HG03066 (cell line): ENCODE results near the gene MAP6.
"Not testable (repeated sequence)": the region's sequence is repeated elsewhere in the genome, so short reads cannot be mapped to it uniquely, and the experiment has no call there.

Experiments
- ATAC-seq: cut with Tn5 transposase; IDR thresholded peaks from one replicate; pipeline ENCODE4 v1.9.1; 2021; ENCODE audit warnings: low read depth; ENCODE audit not compliant: unreplicated experiment

The MAP6 gene

DNA sequence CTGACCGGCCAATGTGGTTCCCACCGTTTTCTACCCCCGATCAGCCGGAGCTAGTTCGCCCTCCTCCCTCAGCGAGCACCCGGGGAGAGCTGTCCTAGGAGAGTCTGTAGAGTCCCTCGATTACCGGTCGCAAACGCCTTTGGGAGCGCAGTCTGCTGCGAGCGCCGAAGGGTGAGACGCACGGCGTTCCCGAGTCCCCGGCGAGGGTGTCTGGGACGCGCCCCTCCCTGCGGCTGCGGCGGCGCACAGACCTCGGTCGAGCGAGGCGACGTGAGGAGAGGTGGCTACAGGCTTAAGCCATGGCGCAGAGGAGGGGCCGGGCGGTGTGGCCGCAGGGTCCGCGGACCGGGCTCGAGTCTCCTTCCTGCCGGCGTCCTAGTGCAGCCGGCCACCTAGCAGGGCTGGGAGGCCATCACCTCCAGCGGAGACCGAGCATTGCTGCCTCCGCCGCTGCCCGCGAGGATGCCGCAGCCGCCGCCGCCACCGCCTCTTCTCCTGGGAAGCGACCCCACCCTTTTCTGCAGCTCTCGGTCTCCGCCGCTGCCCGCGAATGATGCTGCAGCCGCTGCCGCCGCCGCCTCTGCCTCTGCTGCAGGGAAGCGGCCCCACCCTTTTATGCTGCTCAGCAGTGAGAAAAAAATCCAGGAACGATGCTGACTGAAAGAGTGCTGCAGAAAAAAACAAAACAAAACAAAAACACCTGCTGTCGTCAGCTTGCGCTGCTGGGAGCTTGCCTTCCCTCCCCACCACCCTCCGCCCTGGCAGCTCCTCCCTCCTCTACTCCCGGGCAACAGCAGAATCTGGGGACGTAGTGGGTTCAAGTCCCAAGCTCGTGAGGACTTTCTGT is at the start of gene MAP6:
TSS of gene MAP6 (minus strand) at position 588 of the 847 bp plus-strand sequence. CDS start 669 bp downstream, outside the sequence.
- ATAC-seq: no peak

DNA sequence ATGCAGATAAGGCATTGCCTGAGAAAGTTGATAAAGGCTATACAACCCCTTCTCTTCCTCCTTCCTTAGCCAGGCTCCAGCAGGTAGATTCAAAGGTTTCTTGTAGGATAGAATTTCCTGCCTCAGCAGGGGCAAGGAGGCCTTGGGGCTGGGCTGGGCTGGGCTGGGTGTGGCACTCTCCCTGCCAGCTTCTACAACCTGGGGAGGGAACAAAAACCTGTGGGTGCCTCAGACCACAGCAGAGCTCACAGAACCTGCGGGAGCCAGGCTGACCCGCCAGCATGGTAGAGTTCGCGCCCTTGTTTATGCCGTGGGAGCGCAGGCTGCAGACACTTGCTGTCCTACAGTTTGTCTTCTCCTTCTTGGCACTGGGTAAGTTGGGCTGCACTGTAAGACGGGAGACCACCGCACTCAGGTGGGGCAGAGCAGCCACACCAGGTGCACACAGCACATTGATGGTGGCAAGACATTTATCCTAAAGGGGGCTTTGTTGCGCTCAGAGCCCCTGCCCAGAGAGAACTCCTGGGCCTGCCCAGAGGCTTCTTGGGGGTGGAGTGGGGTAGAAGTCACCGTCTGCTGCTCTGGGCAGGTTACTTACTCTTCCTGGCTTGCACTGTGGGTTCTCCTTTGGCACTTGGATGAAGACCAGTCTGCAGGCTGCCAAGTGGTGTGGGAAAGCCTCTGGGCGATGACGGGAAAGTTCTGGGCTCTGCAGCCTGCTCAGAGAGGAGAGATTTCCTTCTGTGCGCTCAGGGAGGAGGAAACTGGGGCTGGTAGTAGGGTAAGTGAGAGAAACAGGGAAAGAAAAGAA is 49.0 kb upstream of the MAP6 start, which contains the start of gene MOGAT2:
TSS of gene MOGAT2 (plus strand) at position 231 of the 811 bp plus-strand sequence. CDS start at position 282, 51 bp downstream.
- no peak for ATAC-seq

DNA sequence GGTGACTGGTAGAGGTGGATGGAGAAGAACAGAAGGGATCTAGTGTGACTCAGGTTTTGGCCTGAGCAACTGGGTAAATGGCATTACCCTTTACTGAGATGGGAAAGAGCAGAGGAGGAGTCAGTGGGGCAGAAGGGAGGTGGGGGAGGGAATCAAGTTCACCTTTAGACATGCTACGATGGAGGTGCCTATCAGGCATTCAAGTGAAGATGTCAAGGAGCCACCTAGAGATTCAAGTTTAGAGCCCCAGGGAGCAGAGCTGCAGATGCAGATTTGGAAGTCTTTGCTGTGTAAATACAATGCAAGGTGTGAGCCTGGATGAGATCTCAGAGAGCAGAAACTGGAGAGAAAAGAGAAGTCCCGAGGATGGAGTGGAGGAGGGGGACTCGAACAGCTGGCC is 47.8 kb upstream of the MAP6 start:
- no peak for ATAC-seq

DNA sequence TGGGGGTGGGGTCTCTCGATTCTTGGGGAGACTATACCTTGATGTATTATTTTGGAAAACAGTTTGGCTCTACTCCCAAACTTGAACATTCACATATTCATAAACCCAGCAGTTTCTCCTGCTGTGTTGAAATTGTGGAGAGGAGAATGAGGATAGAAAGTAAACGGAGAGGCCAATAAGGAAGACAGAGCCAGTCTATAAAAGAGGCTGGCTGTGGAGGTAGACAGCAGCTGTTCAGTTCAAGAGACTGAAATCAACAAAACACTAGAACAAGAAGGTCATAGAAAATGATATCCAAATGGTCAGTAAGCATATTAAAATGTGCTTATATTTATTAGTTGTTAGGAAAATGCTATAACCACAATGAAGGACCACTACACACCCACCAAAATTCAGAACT is 46.9 kb upstream of the MAP6 start:
- ATAC-seq: no peak

DNA sequence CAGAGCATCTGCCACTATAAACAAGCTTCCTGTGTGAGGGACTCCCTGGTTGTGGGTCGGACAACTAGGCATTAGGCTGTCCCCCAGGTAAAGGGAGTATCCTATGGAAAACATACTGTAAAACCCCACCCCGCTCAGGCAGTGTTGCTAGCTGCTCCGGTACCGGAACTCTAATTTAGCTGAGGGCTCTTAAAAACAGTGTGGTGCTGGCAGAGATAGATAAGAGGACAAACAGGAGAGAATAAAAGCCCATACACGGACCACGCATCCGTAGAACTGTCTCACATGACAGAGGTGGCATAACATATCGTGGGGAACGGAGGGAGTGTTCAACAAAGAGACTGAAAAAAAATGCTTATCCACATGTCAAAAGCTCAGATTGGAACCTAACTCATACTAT is 45.4 kb upstream of the MAP6 start:
- no peak for ATAC-seq

DNA sequence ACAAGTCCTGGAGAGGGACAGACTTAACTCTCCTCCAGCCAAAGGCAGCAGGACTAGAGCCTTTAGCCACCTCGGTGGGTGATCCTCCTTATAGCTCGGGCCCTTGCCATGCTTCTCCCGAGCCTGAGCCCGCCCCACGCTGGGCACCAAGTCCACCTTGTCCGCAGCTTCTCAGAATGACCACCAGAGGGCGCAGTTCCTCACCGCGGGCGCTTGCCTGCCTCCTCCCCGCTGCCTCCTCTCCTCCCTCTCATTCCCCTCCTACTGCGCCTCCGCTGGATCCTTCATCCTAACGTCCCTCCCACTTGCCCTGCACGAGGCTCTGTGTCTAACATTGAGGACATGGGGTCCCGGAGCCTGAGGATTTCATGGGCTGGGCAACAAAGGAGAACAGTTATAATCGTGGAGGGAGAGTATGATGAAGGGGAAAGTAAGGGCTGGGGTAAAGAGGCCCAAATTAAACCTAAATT is 37.5 kb upstream of the MAP6 start:
- ATAC-seq: no peak

DNA sequence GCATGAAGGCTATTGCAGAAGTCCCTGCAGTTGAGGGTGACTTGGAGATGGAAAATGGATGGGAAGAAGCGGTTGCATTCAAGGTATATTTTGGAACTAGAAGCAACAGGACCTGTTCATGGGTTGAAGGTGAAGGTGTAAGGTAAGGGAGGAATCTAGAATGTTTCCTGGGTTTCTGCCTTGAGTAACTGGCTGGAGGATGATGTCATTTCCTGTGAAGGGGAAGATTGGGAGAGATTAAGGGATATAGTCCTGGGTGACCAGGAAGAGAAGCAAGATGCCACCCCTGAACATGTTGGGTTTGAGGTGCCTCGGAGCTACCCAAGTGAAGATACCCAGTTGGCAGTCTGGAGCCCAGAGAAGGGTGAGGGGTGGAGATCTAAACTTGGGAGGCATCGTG is 36.7 kb upstream of the MAP6 start:
- no peak for ATAC-seq

DNA sequence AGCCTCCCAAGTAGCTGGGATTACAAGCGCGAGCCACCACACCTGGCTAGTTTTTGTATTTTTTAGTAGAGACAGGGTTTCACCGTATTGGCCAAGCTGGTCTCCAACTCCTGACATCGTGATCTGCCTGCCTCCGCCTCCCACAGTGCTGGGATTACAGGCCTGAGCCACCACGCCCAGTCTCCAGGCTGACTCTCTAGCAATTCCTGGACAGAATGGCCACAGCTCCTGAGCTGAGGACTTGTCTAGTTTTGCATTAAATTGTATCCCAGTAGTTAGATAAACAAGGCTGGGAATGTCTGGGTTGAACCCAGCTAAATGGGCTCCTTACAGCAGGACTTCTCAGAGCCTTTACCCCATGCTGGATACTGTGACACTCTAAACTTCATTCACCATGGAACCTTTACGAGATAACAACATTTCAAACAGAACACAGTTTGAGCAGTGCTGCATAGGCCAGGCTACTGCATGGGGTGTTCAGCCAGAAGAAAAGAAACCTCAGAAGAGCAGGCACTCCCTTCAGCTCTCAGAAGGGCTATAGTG is 34.9 kb upstream of the MAP6 start:
- ATAC-seq: no peak

DNA sequence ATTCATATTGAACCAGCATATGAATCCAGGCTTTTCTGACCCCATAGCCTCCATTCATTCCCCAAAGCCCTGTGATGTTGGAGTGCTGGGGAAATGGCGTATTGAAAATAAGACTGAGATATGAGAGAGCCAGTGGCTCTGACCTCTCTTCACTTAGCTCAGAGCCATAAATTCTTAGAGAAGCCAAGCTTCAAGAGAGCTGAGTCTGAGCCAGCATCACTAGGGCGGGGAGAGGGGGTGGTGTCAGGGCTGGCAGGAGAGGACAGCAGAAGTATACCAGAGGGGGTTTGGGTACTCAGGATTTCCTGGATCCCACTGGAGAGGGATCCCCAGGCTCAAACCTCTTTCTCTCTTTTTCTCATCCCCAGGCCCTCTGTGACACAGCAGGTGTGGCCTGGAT is 32.1 kb upstream of the MAP6 start:
- no peak for ATAC-seq

DNA sequence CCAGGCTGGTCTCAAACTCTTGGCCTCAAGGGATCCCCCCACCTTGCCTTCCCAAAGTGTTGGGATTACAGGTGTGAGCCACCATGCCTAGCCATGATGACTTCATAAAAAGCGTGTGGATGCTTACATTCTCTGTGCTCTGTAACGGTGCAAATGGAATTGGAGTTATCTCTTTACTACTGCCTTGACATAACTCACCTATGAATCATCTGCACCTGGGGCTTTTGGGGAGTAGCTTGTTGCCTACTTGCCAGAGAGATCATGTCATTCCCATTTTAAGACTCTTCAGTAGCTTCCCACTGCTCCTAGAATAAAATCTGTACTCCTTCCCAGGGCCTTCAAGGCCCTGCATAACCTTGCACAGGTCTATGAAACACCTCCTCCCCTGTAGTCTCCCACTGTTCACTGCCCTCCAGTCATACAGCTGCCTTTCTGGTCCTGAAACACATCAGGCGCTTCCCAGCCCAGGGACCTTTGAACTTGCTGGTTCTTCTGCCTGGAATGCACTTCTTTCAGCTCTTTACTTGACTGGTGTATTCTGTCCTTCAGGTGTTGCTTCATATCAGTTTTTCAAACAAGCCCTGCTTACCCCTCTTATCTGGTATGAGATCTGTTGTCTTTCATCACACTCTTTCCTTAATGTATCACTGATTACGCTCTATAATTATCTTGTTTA is 29.2 kb upstream of the MAP6 start:
- ATAC-seq: no peak

DNA sequence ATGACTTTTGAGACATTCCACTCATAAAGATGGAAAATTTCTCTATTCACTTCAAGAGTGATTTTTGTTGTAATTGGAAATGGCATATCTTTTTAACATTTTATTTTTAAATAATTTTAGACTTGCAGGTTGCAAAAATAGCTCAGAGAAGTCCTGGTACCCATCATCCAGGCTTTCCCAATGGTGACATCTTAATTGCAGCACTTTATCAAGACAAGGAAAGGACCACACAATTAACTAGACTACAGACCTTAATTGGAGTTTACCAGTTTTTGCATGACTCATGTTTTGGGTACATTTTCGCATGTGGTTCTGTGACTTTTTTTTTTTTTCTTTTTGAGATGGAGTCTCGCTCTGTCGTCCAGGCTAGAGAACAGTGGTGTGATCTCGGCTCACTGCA is 23.0 kb upstream of the MAP6 start:
- no peak for ATAC-seq

DNA sequence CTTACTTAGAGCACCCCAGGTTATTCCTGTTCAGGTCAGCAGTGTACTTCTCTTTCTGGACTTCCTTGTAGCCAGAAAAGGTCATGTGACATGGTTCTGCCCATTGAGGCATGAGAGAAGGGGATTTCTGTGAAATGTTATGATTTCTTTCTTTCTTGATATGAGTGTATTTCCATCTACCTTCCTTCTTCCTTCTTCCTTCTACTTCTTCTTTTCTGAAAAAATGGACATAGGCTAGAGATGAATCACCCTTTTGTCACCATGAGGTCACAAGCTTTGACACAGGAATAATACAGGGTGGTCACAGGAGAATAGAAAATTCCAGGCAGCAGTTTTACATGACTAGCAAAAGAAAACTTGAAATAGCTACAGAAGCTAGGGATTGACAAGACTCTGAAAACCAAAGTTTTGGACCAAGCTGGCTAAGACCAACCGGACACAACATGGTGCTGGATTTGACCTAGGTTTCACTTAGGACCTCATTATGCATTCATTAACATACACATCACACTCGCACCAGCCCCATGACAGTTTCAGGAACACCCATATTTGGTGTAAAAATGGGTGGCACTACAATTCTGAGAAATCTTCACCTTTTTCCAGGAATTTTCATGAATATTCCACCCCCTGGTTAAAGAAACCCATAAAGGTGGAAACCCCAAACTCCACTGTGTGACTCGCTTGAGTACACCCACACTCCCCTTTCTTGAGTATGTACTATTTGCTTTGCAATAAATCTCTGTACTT is 21.2 kb upstream of the MAP6 start:
- no peak for ATAC-seq

DNA sequence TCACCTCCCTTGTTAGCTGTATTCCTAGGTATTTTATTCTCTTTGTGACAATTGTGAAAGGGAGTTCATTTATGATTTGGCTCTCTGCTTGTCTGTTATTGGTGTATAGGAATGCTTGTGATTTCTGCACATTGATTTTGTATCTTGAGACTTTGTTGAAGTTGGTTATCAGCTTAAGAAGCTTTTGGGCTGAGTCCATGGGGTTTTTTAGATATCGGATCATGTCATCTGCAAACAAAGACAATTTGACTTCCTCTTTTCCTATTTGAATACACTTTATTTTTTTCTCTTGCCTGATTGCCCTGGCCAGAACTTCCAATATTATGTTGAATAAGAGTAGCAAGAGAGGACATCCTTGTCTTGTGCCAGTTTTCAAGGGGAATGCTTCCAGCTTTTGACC is 15.0 kb upstream of the MAP6 start:
- ATAC-seq: not testable (repeated sequence)

DNA sequence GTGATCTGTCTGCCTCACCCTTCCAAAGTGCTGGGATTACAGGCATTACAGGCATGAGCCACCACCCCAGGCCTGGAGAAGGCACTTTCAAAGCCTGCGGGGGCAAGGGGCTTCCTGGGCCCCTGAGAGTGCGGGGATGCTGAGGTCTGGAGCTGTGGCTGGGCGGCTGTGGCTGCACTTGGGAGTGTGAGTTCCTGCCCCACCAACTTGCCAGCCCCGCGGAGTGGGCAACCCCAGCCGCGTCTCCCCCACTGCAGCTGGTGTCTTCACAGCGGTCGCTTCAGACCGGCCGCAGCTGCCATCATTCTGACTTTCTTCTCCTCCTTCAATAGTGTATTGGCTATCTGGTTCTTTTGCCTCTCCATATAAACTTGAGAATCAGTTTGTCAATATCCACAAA is 10.7 kb upstream of the MAP6 start:
- no peak for ATAC-seq

DNA sequence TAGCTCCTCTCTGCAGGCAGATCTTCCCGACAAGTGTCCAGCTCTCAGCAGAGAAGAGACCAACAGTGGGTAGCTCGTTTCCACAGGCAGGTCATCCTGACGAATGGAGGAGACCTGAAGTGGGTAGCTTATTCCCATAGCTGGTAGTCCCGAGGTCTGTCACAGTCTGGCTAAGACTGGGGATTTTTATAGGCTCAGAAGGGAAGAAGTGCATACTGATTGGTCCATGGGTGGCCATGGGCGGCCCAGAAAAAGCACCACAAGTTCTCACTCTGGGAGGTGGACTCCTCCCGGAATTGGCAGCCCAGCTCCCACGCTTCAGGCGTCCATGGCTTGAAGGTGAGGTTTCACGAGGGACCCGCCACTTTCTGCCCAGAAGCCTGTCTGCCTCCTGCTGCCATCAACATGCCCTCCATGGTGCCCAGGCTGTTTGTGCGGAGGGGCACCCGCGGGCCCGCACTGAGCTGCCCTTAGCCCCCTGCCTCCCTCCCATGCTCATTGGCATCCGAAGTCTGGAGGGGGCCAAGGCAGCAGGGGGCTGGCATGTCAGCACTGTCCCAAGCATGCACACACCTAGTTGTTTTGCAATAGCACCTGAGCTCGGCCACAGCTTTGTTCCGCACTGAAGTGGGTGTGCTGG is 9.9 kb upstream of the MAP6 start:
- no peak for ATAC-seq

DNA sequence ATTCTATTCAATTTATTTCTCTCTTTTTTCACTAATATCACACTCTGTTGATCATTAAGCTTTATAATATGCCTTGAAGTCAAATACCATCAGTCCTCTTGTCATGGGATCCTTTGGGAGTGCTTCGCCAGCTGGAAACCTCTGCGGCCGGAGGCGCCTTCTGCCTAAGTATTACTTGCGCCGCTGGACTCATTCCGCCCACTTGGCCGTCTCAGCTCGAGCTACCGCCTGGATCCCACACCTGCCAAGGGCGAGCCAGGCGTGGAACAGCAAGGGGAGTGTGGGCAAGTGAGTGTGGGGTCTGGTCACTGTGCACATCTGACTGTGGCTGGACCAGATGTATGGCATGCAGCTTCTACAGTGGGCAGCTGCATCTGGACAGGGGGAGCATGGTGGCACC is 9.1 kb upstream of the MAP6 start:
- ATAC-seq: no peak

DNA sequence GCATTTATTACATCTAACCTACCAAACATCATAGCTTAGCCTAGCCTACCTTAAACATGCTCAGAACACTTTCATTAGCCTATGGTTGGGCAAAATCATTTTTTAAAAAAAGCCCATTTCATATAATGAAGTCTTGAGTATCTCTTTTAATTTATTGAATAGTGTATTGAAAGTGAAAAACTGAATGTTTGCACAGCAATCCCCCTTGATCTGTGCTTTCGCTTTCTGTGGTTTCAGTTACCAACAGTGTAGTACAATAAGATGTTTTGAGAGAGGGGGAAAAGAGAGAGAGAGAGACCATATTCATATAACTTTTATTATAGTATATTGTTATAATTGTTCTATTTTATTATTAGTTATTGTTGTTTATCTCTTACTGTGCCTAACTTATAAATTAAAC is 8.4 kb upstream of the MAP6 start:
- ATAC-seq: no peak

DNA sequence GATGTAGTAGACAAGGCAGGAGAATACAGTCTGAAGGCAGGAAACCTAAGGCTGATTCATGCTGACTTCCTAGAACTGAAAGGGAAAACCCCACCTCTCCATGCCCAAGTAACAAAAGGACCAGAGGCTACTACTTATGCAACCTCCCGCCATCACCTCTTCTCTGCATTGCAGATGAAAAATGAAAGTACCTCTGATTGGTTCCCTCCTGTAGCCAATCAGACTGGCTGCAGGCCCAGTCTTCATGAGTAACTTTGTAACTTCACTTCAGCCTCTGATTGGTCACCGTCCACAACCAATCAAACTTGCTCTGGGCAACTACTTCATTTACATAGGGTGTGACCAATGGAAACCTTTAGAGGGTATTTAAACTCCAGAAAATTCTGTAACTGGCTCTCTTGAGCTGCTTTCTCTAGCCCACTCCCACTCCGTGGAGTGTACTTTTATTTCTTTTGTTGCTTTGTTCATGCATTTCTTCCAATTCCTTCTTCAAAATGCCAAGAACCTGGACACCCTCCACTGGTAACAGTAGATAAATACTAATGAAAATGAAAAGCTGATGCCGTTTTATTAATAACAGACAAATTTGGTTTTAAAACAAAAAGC is 5.2 kb upstream of the MAP6 start:
- ATAC-seq: no peak

DNA sequence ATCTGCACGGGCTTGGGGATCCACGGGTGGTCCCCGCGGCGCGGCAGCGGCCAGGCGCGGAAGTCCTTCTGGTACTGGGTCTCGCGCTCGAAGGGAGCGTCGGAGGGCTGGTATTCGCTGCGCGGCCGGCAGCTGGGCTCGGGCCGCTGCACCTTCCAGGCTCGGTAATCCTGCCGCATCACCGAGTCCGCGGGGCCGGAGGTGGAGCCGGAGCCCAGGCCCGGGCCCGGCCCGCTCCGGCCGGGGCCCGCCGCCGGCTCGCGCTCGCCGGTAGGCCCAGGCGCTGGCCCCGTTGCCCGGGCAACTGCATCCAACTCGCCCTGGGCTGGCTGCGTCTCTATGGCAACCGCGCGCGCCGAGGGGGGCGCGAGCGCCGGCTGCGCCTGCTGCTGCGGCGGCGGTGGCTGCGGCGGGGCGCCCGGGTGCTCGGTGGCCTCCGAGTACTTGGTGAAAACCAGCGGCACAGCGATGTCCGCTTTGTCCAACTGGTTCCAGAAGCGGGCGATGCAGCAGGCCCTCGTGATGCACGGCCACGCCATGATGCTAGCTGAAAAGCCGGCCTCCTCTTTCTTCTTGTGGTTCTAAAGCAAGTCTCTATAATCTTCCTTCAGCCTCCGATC is 897 bp downstream of the MAP6 start:
- ATAC-seq: no peak
